ENCODE data around the gene PAX9.

DNA sequence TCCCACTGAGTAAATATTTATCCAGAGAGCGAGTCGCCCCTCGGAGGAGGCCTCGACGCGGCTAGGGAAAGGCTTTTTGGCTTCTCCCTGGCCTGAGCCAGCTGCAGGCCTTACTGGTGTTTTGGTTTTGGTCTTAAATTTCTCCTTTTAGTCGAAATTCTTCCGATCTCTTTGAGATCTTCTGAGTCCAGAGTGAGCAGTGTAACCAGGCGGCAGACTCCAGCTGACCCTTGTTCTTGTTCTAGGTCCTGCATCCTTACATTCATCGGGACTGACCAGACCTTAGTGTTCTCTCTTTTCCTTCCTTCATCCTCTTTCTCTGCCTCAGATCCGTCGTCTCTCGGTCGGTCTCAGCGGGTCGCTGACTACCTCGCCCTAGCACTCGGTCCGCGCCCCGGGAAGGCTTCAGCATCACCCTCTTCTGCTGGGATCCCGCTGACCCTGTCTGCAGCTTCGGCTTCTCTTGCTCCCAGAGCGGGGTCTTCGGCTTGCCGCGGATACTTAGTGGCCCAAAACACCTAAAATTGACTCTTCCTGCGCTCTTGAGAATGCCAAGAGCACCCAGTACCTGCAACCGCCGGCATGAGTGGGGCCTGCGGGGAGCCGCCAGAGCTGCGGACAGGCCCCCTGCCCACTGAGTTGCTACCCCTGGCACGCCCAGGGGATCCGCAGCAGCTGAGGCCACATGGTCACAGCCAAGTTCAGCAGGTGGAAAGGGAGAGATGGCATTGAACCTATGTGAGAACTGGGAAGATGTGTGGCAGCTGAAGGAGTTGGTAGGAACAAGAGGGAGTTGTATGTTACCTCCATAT, 2.4 kb upstream of the PAX9 start:
- TF ChIP-seq, protein P1, sequence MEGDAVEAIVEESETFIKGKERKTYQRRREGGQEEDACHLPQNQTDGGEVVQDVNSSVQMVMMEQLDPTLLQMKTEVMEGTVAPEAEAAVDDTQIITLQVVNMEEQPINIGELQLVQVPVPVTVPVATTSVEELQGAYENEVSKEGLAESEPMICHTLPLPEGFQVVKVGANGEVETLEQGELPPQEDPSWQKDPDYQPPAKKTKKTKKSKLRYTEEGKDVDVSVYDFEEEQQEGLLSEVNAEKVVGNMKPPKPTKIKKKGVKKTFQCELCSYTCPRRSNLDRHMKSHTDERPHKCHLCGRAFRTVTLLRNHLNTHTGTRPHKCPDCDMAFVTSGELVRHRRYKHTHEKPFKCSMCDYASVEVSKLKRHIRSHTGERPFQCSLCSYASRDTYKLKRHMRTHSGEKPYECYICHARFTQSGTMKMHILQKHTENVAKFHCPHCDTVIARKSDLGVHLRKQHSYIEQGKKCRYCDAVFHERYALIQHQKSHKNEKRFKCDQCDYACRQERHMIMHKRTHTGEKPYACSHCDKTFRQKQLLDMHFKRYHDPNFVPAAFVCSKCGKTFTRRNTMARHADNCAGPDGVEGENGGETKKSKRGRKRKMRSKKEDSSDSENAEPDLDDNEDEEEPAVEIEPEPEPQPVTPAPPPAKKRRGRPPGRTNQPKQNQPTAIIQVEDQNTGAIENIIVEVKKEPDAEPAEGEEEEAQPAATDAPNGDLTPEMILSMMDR (IDR thresholded peaks at IDR 0.05; ENCODE audit: borderline replicate concordance, extremely low read depth, low read length, poor library complexity, severe bottlenecking) = no peak
- TF ChIP-seq EZH2 (IDR thresholded peaks at IDR 0.05; ENCODE audit: borderline replicate concordance, low read depth, low read length, severe bottlenecking) = no peak
